LNCaP clone FGC (cell line): ENCODE results near the gene SIK1.

Experiments
- DNase-seq: peaks from one replicate; pipeline ENCODE4 v3.0.0-alpha.2; 2011; ENCODE audit warnings: low read depth
- H3K4me3 ChIP-seq: 2 replicates; pipeline ENCODE4 v1.5.1; 2011; ENCODE audit warnings: mild to moderate bottlenecking, low read depth, low read length, control low read depth
- CTCF ChIP-seq: IDR thresholded peaks from 2 replicates; pipeline ENCODE4 v1.5.1; 2012; ENCODE audit warnings: mild to moderate bottlenecking; ENCODE audit not compliant: control insufficient read depth, insufficient read depth; ENCODE audit errors: extremely low read depth

Gene SIK1

GRCh38 chr21:43367296-43367695 lies 59.6 kb downstream of the SIK1 start:
- no peak for TF ChIP-seq CTCF
- no peak overlapping the region for H3K4me3 ChIP-seq
- no peak for DNase-seq

DNA sequence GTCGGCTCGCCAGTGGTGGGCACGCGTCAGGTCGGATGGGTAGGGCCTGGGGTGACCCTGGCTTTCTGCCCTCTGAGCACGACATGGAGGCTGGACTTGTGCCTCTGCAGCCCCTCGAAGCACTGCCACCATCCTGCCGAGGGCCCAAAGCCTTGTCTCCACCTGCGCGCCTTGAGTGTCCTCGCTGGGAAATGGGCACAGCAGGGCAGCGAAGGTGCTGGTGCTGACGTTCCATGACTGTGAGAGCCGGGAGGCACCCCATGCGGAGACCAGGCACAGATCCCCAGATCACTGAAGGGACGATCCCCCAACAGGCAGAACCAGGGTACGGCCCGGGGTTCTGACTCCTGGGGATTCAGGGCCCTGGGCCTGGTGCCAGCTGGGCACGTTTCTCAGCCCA lies 60.3 kb downstream of the SIK1 start:
- H3K4me3 ChIP-seq = no peak overlapping the region
- no peak for DNase-seq
- TF ChIP-seq CTCF = no peak

DNA sequence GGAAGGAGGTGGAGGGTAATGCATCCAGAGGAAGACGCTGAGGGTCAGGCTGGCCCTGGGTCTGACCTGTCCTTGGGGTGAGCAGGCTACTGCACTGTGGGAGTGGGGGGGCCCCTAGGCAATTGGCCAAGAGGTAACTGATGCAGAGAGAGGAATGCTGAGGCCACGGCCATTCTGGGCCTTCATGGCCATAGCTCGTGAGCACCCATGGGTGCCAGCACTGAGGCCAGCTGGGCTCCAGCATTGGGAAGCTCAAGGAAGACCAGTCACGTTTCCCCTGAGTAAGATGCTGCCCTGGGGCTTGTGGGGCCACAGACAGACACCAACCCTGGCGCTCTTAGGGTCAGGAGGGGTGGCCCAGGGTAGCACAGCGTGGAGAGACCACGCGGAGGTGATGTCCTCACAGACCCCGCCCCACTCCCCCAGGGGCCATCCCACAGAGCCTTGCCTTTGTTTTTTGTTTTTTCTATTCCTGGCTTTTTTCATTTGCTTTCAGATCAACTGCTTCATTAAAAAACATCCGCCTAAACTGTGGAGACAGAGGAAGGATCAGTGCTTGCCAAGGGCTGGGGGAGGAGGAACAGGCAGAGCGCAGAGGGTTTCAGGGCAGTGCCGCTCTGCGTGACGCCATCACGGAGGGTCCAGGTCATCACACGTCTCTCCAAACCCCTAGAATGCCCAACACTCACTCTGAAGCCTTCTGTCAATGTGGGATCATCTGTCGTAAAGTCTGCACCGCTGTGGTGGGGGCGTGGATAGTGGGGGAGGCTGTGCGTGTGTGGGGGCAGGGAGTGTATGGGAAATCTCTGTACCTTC lies 61.1 kb downstream of the SIK1 start:
- DNase-seq = no peak
- no peak for TF ChIP-seq CTCF
- H3K4me3 ChIP-seq = no peak overlapping the region

- no peak for TF ChIP-seq CTCF
- no peak for DNase-seq
- H3K4me3 ChIP-seq = no peak overlapping the region
These were observed 62.0 kb downstream of the SIK1 start for GRCh38 chr21:43364851-43365424.
